DMS53 treated with DMSO at 0.1 percent for 48 hours (cell line): ENCODE results near the gene PITX1.
"Not testable (repeated sequence)": the region's sequence is repeated elsewhere in the genome, so short reads cannot be mapped to it uniquely, and the experiment has no call there.

Experiments
- DNase-seq: peaks from one replicate; lab custom pipeline; 2025; ENCODE audit not compliant: unreplicated experiment; lab: John Stamatoyannopoulos, UW

PITX1 gene

DNA sequence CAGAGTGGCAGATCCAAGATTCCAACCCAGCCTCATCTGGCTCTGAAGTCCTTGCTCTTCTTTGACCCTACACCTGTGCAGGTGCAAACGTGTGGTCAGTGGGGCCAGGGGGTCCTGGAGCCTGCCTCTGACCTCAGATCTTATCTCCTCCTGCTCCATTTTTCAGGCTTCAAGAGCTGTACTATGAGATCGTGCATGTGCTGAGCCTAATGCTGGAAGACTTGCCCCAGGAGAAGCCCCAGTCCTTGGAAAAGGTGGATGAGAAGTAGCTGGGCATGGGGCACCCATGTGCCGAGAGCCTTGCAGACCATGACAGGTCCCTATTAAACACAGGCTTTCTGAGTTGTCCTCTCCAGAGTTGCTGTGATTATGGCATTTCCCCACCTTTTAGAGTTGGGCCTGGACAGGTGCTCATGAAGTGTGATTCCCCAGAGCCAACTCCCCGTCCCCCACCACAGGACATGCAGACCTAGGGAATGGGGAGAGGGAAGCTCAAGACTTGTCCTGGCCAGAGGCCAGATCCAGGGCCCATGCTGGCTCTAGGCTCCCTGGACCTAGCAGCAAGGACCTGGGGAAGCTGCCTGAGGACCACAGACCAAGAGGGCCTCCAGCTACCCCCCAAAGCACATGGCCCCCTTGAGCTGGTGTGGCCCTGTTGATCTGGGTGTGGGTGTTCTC is 22.5 kb downstream of the PITX1 start:
- no peak for DNase-seq

DNA sequence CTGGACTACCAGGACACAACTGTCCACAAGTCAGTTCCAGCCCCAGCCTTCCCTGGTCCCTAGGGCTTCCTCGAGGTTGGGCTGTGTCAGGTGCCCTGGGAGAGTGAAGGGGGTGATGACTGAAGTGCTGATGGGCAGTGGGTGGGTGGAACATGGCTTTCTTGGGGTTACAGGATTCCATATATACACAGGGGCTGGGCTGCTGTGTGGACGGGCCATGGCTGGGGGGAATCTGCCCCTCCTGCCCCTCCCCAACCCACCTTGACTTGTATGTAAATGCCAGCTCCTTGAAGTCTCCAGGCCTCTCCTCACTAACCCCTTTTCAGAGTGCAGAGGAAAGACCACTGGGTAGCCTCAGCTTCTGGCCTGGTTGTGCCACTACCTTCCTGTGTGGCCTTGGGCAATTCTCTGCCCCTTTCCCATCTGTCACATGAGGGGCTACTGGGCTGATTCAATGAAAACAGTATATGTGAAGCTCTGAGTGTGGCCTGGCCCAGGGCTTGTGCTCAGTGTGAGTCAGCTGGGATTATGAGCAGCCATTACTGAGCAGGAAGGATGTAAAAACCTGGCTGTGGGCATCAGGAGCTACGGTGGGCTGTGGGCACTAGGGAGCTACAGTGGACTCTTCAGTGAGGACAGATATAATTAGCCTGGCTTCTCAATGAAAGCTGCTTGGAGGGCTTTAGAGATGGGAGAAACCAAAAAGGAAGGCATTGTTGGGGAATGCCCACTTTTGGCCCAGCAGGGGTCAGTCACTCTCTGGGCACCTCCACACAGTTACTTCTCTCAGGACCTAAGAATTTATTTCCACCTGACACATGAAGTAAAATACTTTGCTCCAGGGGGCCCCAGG is 23.3 kb downstream of the PITX1 start:
- DNase-seq = no peak

DNA sequence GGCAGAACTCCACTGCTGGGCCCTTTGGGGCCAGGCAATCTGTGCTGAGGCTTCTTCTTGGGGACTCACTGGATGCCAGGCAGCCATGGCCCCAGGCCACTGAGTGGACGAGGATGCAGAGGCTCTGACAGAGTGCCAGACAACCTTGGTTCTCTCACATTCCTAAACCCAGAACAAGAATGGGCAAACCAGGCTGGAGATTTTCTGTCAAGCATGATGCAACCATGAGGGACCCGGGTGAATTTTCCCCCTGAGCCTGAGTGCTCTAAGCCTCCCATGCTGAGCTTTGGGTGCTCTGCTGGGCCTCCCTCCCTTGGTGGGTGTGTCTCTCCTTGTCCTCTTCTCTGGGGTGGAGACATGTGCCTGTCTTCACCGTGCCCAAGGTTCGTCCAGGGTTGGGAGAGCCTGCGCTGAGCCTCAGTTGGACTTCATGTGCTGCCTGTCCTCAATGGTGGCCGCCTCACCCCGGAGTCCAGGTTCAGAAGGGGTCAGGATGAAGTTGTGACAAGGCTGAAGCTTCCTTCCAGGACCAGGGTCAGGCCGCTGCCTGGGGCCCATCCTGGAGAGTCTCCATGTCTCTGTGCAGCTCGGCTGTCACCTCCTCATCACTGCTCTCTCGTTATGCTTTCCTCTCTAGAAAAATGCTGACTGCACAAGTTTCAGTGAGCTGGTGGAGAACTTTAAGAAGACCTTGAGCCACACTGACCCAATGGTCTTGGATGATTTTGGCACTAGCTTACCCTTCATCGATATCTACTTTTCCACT is 24.1 kb downstream of the PITX1 start:
- DNase-seq = peak; percentile 48

DNA sequence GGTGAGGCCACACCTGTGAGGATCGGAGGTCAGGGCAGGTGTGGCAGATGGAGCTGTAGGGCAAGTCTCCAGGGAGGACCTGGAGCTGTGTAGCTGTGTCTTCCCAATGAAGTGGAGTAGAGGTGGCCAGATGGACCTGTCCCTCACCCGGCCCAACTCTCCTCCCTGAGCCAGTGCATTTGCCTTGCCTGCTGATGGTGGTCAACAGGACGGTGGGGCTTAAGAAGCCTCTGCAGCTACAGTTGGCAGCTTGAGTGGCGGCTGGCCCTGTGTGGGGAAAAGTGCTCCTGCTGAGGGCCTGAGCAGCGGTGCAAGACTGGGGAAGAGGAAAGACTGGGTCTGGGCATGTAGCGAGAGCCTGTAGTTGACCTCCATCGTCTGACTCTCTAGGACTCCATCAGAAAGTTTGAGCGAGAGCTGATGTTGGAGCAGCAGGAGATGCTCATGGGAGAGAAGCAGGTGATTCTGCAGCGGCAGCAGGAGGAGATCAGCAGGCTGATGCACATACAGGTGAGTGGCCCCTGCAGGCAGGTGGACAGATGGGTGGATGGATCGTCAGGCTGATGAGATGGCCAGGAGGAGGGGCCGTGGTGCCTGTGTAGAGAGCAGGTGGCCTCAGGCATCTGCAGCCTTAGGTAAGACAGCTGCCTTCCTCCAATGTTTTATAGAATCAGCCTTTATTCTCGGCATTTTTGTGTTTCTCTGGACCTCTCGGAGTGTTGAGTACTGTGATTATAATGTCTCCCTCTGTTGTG is 24.9 kb downstream of the PITX1 start:
- DNase-seq = peak; percentile 95

DNA sequence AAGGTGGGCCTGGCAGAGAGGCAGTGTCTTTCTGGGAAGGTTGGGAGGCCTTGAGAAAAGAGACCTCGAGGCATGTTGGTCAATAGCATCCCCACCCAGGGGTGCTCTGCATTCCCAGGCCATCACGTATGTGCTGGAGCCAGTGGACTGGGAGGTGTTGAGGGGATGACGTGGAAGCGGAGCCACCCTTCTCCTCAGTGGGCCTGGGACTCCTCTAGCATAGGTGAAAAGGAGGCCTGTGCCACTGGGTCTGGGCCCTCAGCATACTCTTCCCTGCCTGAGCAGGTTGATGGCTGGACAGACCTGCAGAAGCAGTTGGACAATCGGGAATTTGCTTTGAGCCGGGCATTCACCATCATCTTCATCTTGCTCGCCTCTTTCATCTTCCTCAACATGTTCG is 25.5 kb downstream of the PITX1 start:
- DNase-seq = no peak

DNA sequence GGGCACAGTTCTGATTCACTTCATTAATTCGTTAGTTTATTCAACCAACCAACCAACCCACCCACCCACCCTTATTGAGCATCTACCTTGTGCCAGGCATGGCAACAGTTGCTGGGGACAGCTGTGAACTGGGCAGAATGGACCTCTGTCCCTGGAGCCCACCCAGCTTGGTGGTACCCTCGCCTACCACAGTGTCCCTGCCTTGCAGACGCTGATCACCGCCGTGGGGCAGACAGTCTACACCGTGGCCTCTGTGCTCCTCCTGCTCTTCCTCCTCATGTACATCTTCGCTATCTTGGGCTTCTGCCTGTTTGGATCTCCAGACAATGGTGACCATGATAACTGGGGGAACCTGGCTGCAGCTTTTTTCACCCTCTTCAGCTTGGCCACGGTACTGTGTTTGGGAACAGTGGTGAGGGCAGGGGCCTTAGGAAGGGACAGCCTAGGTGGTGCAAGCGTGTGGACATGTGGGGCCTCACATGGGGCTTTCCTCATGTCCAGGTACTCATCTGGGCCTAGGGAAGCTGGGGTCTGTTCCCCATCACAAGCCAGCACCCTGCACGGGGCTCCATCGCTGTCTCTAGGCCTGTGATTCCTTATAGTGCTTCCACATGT is 26.2 kb downstream of the PITX1 start:
- DNase-seq = no peak

DNA sequence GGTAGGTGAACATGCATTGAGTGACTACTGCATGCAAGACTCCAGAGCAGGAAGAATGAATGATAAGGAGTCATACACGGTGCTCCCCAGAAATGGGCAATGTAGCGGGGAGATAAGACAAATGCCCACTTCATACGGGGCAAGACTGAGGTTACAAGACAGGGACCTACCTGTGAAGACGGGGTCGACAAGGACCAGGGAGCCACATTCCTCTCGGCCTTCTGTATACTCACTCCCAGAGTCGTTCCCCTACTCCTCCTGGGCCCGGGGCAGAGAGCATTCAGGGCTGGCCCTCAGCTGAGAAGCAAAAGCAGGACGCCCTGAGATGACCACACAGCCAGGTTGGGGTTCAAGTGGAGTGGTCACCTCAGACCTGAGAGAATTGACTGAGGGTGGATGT is 26.7 kb downstream of the PITX1 start:
- DNase-seq = no peak

DNA sequence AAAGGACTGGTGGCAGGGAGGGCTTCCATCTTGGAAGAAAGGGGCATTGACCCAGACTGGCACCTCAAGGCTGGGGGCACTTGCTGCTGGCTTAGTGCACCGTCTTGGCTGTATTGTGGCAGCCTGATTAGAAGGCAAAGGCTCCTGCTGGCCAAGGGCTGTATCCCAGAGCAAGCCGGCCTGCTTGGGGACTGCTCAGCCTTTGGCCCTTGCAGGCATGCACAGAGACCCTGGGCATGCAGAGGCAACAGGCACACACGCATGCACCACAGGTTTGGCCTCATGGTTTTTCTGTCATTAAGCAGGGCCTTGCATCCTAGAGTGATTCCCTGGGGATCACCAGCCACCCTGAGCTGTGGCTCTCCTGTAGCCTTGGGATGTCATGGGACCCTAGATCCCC is 29.0 kb downstream of the PITX1 start:
- DNase-seq = no peak

DNA sequence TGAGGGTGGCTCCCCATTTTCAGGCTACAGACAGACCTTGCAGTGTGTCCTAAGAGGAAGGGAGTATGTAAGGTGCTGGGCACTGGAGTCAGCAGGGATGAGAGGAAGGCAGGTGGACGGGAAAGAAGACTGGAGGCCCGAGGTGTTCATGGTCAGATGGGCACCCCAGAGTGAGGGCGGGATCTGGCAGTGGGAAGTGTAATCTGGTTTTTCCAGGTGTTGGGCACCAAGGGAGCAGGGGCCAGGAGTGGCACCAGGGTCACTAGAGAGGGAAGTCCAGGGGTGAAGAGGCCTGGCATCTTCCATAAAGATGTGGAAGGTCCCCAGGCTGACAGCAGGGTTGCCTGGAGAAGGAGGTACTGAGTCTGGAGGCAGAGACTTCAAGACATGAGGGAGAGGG is 29.7 kb downstream of the PITX1 start:
- DNase-seq = no peak

DNA sequence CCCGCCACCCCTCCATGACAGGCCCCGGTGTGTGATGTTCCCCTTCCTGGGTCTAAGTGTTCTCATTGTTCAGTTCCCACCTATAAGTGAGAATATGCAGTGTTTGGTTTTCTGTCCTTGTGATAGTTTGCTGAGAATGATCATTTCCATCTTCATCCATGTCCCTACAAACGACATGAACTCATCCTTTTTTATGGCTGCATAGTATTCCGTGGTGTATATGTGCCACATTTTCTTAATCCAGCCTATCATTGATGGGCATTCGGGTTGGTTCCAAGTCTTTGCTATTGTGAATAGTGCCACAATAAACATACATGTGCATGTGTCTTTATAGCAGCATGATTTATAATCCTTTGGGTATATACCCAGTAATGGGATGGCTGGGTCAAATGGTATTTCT is 36.0 kb downstream of the PITX1 start:
- not testable (repeated sequence) for DNase-seq

DNA sequence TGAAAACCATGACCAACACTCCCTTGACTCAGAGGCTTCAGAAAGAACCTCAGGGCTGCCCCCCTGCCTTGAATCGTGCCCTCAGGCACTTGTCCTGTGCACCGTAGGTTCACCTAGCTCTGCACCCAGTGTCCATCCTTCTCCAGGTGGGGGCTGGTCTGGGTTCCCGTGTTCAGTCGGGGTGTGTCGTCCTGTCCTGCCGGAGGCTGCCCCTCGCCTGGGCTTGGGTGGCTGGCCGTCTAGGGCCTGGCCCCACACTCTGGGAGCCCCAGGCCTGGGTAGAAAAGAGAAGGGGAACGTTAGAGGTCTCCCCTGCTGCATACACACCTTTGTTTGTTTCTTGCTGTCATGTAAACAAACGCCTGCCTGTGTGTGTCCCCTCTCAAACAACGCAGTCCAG is 37.0 kb downstream of the PITX1 start:
- no peak for DNase-seq

DNA sequence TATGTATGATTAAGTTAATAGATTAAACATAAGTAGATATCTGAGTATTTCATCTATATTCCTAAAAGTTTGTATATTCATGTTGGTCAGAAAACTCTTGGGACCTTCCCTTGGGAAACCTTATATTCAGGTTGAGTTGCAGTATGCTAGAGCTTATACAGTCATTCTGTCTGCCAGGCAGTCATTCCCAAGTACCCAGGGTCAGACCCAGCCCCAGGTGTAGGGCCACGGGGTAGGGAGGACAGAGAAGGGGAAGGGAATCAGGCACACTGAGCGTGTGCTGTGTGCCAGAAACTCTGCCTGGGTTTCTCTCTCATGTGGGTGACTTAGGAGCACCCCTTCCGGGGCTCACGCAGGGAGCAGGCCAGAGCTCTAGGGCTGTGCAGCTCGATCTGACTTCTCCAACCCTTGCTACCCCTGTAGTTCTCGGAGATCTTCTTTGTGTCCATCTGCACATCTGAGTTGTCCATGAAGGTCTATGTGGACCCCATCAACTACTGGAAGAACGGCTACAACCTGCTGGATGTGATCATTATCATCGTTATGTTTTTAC is 38.1 kb downstream of the PITX1 start:
- no peak for DNase-seq

DNA sequence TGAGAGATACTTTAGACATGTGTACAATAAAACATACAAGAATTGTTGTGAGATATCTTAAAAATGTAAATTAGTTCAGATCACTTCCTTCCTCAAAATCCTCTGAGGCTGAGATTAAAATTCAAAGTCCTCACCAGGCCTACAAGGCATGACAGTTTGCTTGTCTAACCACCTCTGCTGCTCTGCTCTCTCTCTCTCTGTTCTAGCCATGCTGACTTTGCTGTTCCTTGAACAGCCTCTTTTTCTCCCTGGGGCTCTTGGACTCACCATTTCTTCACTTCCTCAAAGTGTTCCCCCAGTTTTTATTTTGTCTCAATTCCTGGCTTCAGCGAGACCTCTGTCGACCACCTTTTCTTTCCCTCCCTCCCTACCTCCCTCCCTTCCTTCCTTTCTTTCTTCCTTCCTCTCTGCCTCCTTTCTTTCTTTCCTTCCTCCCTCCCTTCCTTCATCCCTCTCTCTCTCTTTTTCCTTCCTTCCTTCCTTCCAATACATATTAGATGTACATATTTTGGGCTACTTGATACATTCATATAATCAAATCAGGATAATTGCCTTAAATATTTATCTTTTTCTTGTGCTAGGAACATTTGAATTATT is 39.4 kb downstream of the PITX1 start:
- DNase-seq = no peak

DNA sequence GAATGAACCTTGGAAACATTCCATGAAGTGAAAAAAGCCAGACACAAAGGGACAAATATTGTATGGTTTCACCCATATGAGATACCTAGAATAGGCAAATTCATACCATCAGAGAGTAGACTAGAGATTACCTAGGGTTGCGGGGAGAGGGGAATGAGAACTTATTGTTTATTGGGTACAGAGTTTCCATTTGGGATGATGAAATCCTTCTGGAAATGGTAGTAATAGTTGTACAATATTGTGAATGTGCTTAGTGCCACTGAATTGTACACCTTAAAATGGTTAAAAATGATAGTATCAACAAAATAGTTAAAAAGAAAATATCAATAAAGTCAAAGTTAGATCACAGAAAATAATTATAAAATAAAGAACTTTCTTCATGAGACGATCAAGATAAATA is 40.9 kb downstream of the PITX1 start:
- no peak for DNase-seq

DNA sequence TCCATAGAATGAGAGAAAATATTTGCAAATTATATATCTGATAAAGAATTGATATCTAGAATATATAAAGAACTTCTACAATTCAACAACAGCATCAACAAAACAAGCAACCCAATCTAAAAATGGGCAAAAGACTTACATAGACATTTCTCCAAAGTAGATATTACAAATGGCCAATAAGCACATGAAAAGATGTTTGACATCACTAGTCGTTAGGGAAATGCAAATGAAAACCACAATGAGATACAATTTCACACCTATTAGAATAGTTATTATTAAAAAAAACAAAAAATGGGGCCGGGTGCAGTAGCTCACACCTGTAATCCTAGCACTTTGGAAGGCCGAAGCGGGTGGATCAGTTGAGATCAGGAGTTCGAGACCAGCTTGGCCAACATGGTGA is 41.9 kb downstream of the PITX1 start:
- no peak for DNase-seq

DNA sequence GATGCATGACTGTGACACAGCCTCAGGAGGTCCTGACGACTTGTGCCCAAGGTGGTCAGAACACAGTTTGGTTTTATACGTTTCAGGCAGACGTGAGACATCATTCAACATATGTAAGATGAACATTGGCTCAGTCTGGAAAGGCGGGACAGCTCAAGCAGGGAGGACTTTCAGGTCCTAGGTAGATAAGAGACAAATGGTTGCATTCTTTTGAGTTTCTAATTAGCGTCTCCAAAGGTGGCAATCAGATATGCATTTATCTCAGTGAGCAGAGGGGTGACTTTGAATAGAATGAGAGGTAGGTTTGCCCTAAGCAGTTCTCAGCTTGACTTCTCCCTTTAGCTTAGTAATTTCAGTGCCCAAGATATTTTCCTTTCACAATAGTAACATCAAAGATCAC is 43.8 kb downstream of the PITX1 start:
- DNase-seq = not testable (repeated sequence)

DNA sequence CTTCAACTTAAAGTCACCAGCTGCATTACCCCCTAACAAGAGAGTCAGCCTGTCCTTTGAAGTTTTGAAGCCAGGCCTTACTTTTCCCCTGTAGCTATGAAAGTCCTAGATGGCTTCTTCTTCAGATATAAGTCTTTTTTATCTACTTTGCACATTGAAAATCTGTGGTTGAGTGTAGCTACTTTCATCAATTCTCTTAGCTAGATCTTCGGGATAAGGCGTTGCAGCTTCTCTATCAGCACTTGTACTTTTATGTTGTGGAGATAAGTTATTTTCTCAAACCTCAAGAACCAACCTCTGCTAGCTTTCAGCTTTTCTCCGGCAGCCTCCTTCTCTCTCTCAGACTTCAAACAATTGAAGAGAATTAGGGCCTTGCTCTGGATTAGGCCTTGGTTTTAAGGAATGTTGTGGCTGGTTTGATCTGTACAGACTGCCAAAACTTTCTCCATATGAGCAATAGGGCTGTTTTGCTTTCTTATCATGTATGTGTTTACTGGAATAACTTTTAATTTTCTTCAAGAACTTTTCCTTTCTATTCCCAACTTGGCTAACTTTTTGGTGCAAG is 44.7 kb downstream of the PITX1 start:
- DNase-seq = no peak

DNA sequence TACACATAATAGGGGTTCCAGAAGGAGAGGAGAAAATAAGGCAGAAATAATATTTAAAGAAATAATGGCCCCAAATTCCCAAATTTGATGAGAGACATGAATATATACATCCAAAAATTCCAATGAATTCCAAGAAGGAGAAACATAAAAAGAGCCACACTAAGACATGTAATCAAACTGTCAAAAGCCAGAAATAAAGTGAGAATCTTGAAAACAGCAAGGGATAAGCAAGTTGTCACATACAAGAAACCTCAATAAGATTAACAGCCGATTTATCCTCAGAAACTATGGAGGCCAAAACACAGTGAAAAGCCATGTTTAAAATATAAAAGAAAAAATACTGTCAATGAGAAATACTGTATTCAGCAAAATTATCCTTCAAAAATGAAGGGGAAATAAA is 51.8 kb downstream of the PITX1 start:
- DNase-seq = no peak

DNA sequence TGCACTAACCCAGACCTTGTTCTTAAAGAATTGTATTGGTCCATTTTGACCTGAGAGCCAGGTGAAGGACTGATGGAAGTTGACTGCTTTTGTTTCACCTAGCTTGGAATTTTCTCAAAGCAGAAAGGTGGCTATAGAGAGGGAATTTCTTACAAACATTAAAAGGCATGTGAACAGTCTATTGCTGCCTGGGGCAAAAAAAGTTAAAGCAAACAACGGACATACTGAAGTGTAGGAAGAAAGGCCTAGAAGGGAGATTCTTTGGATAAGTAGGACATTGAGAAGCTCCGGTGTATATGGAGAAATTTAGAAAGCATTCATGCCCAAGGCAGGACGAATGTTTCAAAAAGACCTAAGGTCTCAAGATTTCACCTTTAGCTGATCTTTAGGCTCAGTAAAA is 54.6 kb downstream of the PITX1 start:
- DNase-seq = no peak
